ENCODE data around the gene EIF1B.
"Not testable (repeated sequence)": the region's sequence is repeated elsewhere in the genome, so short reads cannot be mapped to it uniquely, and the experiment has no call there.

The EIF1B gene

GRCh38 chr3:40309418-40309924 lies at the start of gene EIF1B:
TSS of gene EIF1B (plus strand) at chr3:40309707. CDS start at chr3:40309942, 235 bp downstream.
- DNase-seq (ENCODE audit: low read depth in 1 of 2, low spot score in 1 of 2) = peak; percentile 96

GRCh38 chr3:40262331-40262730 lies 47.2 kb upstream of the EIF1B start:
- no peak for DNase-seq (ENCODE audit: low read depth in 1 of 2, low spot score in 1 of 2)

- DNase-seq (ENCODE audit: low read depth in 1 of 2, low spot score in 1 of 2) = no peak
These were observed 45.1 kb upstream of the EIF1B start for GRCh38 chr3:40264451-40264850.

GRCh38 chr3:40265181-40265580 lies 44.3 kb upstream of the EIF1B start:
- no peak for DNase-seq (ENCODE audit: low read depth in 1 of 2, low spot score in 1 of 2)

GRCh38 chr3:40267937-40268724 lies 41.4 kb upstream of the EIF1B start:
- no peak for DNase-seq (ENCODE audit: low read depth in 1 of 2, low spot score in 1 of 2)

- DNase-seq (ENCODE audit: low read depth in 1 of 2, low spot score in 1 of 2) = no peak
These were observed 40.5 kb upstream of the EIF1B start for GRCh38 chr3:40268802-40269524.

GRCh38 chr3:40278791-40279190 lies 30.7 kb upstream of the EIF1B start:
- no peak for DNase-seq (ENCODE audit: low read depth in 1 of 2, low spot score in 1 of 2)

- no peak for DNase-seq (ENCODE audit: low read depth in 1 of 2, low spot score in 1 of 2)
These were observed 27.5 kb upstream of the EIF1B start for GRCh38 chr3:40281995-40282394.

- DNase-seq (ENCODE audit: low read depth in 1 of 2, low spot score in 1 of 2) = not testable (repeated sequence)
These were observed 26.4 kb upstream of the EIF1B start for GRCh38 chr3:40283057-40283456.

GRCh38 chr3:40287248-40287647 lies 22.3 kb upstream of the EIF1B start:
- no peak for DNase-seq (ENCODE audit: low read depth in 1 of 2, low spot score in 1 of 2)

GRCh38 chr3:40290396-40290795 lies 19.1 kb upstream of the EIF1B start:
- DNase-seq (ENCODE audit: low read depth in 1 of 2, low spot score in 1 of 2) = no peak

GRCh38 chr3:40291471-40291870 lies 18.0 kb upstream of the EIF1B start:
- DNase-seq (ENCODE audit: low read depth in 1 of 2, low spot score in 1 of 2) = no peak

- no peak for DNase-seq (ENCODE audit: low read depth in 1 of 2, low spot score in 1 of 2)
These were observed 16.7 kb upstream of the EIF1B start for GRCh38 chr3:40292637-40293349.

- DNase-seq (ENCODE audit: low read depth in 1 of 2, low spot score in 1 of 2) = no peak
These were observed 15.1 kb upstream of the EIF1B start for GRCh38 chr3:40294434-40294833.

GRCh38 chr3:40298075-40298474 lies 11.4 kb upstream of the EIF1B start:
- no peak for DNase-seq (ENCODE audit: low read depth in 1 of 2, low spot score in 1 of 2)

- DNase-seq (ENCODE audit: low read depth in 1 of 2, low spot score in 1 of 2) = no peak
These were observed 10.3 kb upstream of the EIF1B start for GRCh38 chr3:40299130-40299720.

- no peak for DNase-seq (ENCODE audit: low read depth in 1 of 2, low spot score in 1 of 2)
These were observed 9.7 kb upstream of the EIF1B start for GRCh38 chr3:40299721-40300335.

- no peak for DNase-seq (ENCODE audit: low read depth in 1 of 2, low spot score in 1 of 2)
These were observed 6.7 kb upstream of the EIF1B start for GRCh38 chr3:40302784-40303183.

GRCh38 chr3:40304352-40304751 lies 5.2 kb upstream of the EIF1B start:
- no peak for DNase-seq (ENCODE audit: low read depth in 1 of 2, low spot score in 1 of 2)

- DNase-seq (ENCODE audit: low read depth in 1 of 2, low spot score in 1 of 2) = no peak
These were observed 3.2 kb upstream of the EIF1B start for GRCh38 chr3:40306336-40306735.

- no peak for DNase-seq (ENCODE audit: low read depth in 1 of 2, low spot score in 1 of 2)
These were observed 2.3 kb upstream of the EIF1B start for GRCh38 chr3:40307176-40307575.
